ENCODE measurements around the gene NUDC. TPM values are rescaled to one million over a fixed set of nuclear protein-coding genes. Genes with fewer than 3 reads are reported as not detected.

Gene NUDC
- total RNA-seq, 1 experiment from 2014 or later, result 118 TPM

GRCh38 chr1:26996024-26996423 lies 74.5 kb downstream of the NUDC start:
- Histone ChIP-seq H4K5ac (ENCODE audit: insufficient read length, low read depth, low read length) (no peak overlapping the region), H2BK12ac (ENCODE audit: insufficient read length, low read depth, low read length) (no peak overlapping the region), H3K4me1 (ENCODE audit: insufficient read depth, low read length) (peaks cover 21% of the 10 kb centered on the region), H3K18ac (ENCODE audit: insufficient read length, low read depth, low read length) (no peak overlapping the region), H3K14ac (ENCODE audit: insufficient read depth, low read length) (no peak overlapping the region), H4K20me1 (ENCODE audit: control insufficient read depth, insufficient read depth, insufficient read length) (no peaks in the 10 kb centered on the region), H3T11ph (ENCODE audit: low read length) (no peak overlapping the region), H3K23ac (ENCODE audit: insufficient read length, low read depth, low read length) (no peak overlapping the region), H2AFZ (ENCODE audit: low read length) (no peak overlapping the region), H3K56ac (ENCODE audit: insufficient read length, low read depth, low read length) (no peak overlapping the region), H3K27ac (ENCODE audit: insufficient read length, low read depth, low read length) (no peak overlapping the region), H2AK5ac (ENCODE audit: insufficient read length, low read length) (no peak overlapping the region), H2BK20ac (ENCODE audit: low read depth, low read length, poor library complexity, severe bottlenecking) (no peak overlapping the region), H4K8ac (replicated peaks; ENCODE audit: insufficient read length, low read depth, low read length) (no peak overlapping the region), H4K91ac (ENCODE audit: insufficient read length, low read depth, low read length) (no peak overlapping the region), H3K9me3 (ENCODE audit: control insufficient read depth, low read depth, low read length) (no peaks in the 10 kb centered on the region), H2BK15ac (ENCODE audit: low read depth, low read length) (no peak overlapping the region), H3K27me3 (ENCODE audit: insufficient read depth, low read length) (no peaks in the 10 kb centered on the region), H3K79me2 (ENCODE audit: insufficient read depth, low read length) (peaks cover 3% of the 10 kb centered on the region; the same call in 1 of the 2 replicates), H3K4ac (ENCODE audit: low read depth, low read length) (no peak overlapping the region), H2BK120ac (ENCODE audit: low read depth, low read length, poor library complexity, severe bottlenecking) (no peak overlapping the region), H3K23me2 (ENCODE audit: insufficient read length, low read depth, low read length, poor library complexity, severe bottlenecking) (peaks cover 18% of the 10 kb centered on the region), H3K9ac (ENCODE audit: extremely low read depth, insufficient read length, low read length) (no peak overlapping the region), H3K79me1 (ENCODE audit: insufficient read depth, low read depth, low read length, poor library complexity, severe bottlenecking) (no peaks in the 10 kb centered on the region), H3K4me2 (ENCODE audit: insufficient read depth, insufficient read length, low read length) (no peak overlapping the region), H2BK5ac (ENCODE audit: insufficient read length, low read length) (no peak overlapping the region)
- TF ChIP-seq, protein P1, sequence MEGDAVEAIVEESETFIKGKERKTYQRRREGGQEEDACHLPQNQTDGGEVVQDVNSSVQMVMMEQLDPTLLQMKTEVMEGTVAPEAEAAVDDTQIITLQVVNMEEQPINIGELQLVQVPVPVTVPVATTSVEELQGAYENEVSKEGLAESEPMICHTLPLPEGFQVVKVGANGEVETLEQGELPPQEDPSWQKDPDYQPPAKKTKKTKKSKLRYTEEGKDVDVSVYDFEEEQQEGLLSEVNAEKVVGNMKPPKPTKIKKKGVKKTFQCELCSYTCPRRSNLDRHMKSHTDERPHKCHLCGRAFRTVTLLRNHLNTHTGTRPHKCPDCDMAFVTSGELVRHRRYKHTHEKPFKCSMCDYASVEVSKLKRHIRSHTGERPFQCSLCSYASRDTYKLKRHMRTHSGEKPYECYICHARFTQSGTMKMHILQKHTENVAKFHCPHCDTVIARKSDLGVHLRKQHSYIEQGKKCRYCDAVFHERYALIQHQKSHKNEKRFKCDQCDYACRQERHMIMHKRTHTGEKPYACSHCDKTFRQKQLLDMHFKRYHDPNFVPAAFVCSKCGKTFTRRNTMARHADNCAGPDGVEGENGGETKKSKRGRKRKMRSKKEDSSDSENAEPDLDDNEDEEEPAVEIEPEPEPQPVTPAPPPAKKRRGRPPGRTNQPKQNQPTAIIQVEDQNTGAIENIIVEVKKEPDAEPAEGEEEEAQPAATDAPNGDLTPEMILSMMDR (conservative IDR thresholded peaks at IDR 0.05), result no peak
- DNase-seq, result peak; percentile 41
- Mint-ChIP-seq H3K27me3 (ENCODE audit: low read depth) (peaks cover 18% of the 10 kb centered on the region), H3K4me1 (peaks cover 67 to 74% of the 10 kb centered on the region in 2 experiments), H3K4me3 (peak overlapping the region; percentile 85 to 95), H3K36me3 (ENCODE audit: insufficient read depth in 1 of 3, low read depth in 3 of 3) (peaks cover 9 to 33% (median 27%) of the 10 kb centered on the region in 3 experiments; a peak in 5 of 7 replicates), H3K9me3 (no peaks in the 10 kb centered on the region), H3K27ac (peak overlapping the region in 1 of 3 experiments; percentile 49; a peak in 1 of 7 replicates)
- no CpG with 5 or more reads among the region's 1 CpG for WGBS (ENCODE audit: extremely low coverage, insufficient read length, low lambda C conversion rate)

Other genes starting within 250 kb of the NUDC start
- 133 and 147 TPM in 2 replicates for gene ARID1A, start 225.7 kb upstream of the NUDC start, total RNA-seq (2021)
- 7.0 and 7.5 TPM in 2 replicates for gene PIGV, start 133.8 kb upstream of the NUDC start, total RNA-seq (2021)
- 33.1 and 38.9 TPM in 2 replicates for gene ZDHHC18, start 95.1 kb upstream of the NUDC start, total RNA-seq (2021)
- 3.8 and 4.3 TPM in 2 replicates for gene SFN, start 58.6 kb upstream of the NUDC start, total RNA-seq (2021)
- gene GPN2, start 31.5 kb upstream of the NUDC start, total RNA-seq (2021), result 44.3 and 47.8 TPM in 2 replicates
- gene GPATCH3, start 21.3 kb upstream of the NUDC start, total RNA-seq (2021), result 19.4 and 21.2 TPM in 2 replicates
- gene NR0B2, start 7.8 kb upstream of the NUDC start, total RNA-seq (2021), result not detected in 2 replicates
- gene KDF1, start 38.7 kb downstream of the NUDC start, total RNA-seq (2021), result 17.6 and 19.5 TPM in 2 replicates
- gene TRNP1, start 71.9 kb downstream of the NUDC start, total RNA-seq (2021), result 38.4 and 39.0 TPM in 2 replicates
- 124 and 126 TPM in 2 replicates for gene TENT5B, start 91.1 kb downstream of the NUDC start, total RNA-seq (2021)
- gene SLC9A1, start 233.4 kb downstream of the NUDC start, total RNA-seq (2021), result 20.8 and 21.3 TPM in 2 replicates